Measurements from ENCODE around the gene WDR33.

DNA sequence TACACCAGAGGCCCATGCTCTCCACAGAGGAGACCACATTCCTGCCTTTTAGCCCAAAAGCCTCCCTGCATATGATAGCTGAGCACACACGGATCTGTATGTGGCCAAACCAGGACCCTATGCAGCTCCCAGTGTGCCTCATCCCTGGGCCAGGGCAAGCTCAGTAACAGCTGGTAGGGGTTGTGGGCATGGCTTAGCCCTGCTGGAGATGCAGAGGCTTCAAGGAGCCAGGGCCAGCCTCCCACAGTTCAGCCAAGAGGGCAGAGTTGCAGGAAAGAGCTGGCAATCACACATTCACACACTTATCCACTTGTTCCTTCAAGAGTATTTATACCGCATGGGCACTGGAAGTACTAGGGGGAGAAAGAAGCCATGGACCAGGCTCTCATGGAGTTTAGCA is 134.1 kb downstream of the WDR33 start:
- TF ChIP-seq, protein P1, sequence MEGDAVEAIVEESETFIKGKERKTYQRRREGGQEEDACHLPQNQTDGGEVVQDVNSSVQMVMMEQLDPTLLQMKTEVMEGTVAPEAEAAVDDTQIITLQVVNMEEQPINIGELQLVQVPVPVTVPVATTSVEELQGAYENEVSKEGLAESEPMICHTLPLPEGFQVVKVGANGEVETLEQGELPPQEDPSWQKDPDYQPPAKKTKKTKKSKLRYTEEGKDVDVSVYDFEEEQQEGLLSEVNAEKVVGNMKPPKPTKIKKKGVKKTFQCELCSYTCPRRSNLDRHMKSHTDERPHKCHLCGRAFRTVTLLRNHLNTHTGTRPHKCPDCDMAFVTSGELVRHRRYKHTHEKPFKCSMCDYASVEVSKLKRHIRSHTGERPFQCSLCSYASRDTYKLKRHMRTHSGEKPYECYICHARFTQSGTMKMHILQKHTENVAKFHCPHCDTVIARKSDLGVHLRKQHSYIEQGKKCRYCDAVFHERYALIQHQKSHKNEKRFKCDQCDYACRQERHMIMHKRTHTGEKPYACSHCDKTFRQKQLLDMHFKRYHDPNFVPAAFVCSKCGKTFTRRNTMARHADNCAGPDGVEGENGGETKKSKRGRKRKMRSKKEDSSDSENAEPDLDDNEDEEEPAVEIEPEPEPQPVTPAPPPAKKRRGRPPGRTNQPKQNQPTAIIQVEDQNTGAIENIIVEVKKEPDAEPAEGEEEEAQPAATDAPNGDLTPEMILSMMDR (IDR thresholded peaks at IDR 0.05), result no peak
- TF ChIP-seq POLR2A (IDR thresholded peaks at IDR 0.05) (no peak), POLR2AphosphoS5 (IDR thresholded peaks at IDR 0.05) (no peak), EP300 (IDR thresholded peaks at IDR 0.05) (no peak)
